Fibroblast of peridontal ligament (primary cell): Measurements from ENCODE around the gene RTN4R.
"Not testable (repeated sequence)": the region's sequence is repeated elsewhere in the genome, so short reads cannot be mapped to it uniquely, and the experiment has no call there.

Source experiments
- DNase-seq: peaks from one replicate; pipeline ENCODE4 v3.0.0-alpha.2; 2010; ENCODE audit errors: extremely low read depth

RTN4R gene

DNA sequence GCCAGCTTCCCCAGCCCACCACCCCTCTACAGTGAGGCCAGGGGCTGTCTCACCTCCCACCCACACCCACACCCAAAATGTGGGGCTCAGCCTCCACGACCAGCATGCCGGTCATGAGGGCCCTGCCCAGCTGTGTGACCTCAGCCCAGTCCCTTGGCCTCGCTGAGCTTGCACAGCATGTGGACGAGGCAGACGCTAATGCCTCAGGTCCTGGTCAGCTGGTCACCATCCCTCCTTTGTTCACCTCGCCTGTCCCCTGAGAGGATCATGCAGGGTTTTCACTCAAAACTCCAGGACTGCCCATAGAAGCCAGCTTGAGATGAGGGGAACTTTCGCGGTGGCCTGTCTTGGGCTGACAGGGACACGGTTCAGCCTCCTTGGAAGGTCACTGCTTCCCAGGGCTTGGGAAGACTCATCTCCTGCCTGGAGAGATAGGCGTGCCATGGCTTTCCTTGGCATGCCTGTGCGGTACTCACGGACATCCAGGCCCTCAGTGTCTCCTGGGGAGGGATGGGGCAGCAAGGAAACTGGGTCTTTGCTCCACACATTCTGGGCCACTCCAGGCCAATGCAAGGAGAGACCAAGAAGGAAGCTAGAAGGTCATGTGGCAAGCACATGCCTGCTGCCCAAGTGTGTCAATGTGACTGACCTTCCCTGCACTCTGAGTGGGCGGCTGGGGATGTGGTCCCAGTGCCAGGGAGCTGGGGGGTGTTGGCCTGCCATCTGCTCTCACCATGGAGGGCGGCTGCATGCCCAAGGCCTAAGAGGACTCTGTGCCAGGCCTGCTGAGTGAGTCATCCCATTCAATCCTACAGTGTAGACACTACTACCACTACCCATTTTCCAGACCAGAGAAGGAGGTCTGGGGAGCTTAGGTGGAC, 3.2 kb upstream of the RTN4R start:
- DNase-seq, result no peak

GRCh38 chr22:20270190-20271113, 2.3 kb upstream of the RTN4R start:
- DNase-seq, result not testable (repeated sequence)

DNA sequence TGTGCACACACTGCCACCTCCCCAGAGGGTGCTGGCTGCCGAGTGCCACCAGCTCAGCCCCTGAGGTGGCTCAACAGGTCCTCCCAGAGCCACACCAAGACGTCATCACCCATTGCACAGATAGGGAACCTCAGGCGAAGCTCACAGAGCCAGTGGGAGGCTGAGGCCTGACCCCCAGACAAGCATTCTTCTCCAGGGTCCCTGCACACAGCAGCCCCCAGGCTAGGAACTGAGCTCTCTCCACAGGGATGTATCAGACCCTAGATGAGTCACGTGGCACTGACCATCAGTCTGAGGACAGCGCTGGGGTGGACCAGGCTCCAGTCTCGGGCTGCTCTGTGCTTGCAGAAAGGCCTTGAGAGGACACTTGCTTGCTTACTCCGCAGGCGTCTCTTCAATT, 1.6 kb upstream of the RTN4R start:
- DNase-seq, result not testable (repeated sequence)

GRCh38 chr22:20269201-20269600, 1.1 kb upstream of the RTN4R start:
- DNase-seq, result not testable (repeated sequence)

DNA sequence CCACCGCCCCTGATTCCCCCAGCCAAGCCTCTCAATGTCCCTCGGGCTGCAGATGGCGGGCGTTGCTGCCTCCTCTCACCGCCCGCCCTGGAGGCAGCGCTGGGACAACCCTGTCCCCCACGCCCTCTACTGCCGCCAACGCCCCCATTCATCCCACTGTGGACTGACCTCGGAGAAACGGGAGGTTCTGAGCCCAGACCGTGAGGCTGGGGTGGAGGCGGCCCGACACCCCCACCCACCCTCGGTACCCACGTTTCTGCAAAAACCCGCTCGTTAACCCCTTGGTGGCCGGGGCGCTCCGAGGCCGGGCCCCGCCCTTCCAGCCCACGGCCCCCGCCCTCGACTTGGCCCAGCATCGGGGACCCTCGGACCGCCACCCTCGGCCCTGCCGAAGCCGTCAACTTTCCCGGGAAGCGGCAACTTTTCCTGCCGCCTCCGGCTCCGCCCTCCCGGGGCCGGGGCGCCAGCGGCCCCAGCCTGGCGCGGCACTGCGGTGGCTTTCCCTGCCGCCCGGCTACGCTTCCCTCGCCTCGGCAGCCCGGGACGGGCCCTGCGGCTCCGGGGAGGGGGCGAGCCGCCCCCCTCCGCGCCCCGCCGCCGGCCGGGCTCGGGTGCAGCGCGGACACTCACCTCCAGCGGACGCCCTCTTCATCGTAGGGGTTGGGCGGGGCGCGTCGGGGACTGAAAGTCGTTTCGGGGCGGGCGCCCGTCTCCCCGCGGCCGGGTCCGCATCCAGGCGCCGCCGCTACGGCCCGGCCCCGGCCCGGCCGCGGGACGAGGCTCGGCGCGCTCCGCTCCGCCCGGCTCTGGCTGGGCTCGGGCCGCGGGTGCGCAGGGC, 458 bp downstream of the RTN4R start:
- DNase-seq, result no peak

GRCh38 chr22:20266667-20267440, 1.3 kb downstream of the RTN4R start:
- not testable (repeated sequence) for DNase-seq

- DNase-seq, result not testable (repeated sequence)
Observed at GRCh38 chr22:20265772-20266666, 2.1 kb downstream of the RTN4R start.

GRCh38 chr22:20264614-20265452, 3.3 kb downstream of the RTN4R start:
- no peak for DNase-seq

DNA sequence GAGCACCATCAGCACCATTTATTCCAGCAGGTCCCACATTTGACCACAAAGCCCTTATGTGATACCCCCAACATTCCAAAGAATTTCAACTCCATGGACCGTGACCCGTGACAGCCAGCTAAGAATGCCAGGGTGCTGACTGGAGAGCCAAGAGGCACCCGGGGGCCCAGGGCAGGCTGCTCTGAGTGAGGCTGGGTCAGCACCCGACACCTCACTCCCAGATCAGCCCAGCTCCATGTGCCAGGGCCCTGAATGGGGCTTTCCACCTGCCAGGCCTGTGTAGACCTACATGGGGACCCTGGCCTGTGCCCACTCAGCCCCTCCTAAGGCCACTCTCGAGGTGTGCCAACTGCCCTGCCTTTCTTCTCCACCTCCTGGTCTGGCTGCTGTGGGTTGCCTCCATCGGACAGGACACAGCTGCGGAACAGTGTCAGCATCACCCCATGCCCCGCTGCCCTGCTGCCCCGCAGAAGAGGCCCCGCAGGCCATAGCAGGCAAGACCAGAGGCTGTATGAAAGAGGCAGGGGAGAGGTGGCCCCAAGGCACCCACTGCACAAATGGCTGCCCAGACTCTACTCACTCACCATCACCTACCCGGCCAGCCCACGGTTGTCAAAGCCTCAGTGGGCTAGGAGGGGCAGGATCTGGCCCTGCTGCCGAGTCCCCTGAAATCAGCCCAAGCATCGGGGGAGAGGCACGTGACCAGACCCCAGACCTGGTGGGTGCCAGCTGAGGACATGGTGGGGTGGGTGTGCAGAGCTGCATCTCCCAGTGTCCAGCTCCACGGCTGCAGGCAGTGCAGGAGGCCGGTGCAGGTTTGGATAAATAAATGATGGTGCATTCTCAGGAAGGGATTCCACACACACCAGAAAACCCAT, 4.5 kb downstream of the RTN4R start:
- not testable (repeated sequence) for DNase-seq

- DNase-seq, result no peak
Observed at GRCh38 chr22:20262582-20263147, 5.5 kb downstream of the RTN4R start.

DNA sequence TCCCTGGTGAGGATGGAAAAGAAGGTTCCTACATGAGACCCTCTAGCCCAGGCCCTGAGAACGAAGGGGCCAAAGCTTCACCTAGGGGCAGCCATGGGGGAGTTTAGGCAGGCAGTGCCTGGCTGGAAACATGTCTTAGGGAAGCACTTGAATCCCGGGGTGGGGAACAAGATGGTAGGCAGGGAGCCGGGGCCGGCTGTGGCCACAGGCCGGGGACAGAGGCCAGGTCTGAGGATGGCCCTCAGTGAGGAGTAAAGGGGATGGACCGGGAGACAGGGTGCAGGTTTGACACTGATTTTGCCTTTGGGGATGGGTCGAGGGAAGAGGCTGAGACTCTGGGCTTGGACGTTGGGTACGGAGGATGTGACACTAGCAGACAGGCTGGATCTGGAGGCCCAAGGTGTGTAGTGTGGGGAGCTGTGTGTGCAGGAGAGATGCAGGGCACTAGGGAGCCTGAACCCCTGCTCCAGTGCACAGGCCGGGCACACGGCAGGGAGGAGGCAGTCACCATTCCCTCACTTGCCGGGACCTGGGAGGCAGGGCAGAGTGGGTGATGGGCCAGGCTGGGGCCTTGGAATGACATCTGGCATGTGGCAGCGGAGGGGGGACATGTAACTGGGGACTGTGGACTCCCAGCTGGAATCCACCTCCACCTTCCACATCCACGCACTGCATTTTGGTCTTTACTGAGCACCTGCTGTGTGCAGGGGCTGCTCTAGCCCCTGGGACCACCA, 6.1 kb downstream of the RTN4R start:
- no peak for DNase-seq

DNA sequence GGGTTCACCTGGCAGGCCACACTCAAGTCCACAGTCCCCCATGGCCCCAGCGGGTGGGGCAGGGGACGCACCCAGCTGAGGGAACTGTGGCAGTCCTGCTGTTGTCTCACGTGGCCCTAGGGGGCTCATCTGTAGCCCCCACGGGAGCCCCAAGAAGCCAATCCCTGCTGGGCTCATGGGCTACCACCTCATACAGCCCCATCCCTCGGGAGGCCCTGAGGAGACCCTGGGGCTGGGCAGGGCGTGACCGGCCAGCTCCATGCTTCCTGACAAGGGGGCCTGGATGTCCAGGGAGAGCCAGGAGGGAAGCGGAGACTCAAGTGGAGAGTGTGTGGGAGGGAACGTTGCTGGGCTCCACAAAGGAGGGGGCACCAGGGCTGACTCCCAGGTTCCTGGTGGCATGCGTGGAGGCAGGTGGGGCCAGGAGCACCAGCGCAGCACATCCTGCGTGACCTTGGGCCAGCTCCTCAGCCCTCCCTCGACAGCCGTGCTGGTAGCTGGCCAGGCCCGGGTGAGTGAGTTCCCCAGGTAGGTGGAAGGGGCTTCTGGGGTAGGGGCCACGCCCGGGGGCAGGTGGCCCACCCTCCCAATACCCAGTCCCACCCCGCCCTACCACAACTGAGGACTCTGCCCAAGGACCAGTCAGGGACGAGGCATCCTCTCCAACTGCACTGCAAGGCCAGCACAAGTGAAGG, 7.9 kb downstream of the RTN4R start:
- no peak for DNase-seq

DNA sequence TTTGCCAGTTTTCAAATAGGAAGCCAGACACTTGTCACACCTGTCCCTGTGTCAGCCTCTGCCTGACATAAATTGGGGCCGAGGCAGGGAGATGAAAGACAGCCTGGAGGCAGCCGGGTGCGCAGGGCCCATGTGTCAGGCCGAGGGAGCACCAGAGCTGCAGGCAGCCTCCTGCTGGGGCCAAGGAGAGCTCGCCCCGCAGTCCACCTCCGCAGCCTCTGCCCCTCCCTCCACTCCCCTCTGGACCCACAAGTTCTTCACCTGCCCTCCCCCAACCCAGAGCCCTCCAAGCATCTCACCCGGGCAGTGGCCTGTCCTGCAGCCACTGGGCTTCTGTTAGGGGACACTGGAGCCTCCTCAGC, 8.8 kb downstream of the RTN4R start:
- DNase-seq, result no peak

DNA sequence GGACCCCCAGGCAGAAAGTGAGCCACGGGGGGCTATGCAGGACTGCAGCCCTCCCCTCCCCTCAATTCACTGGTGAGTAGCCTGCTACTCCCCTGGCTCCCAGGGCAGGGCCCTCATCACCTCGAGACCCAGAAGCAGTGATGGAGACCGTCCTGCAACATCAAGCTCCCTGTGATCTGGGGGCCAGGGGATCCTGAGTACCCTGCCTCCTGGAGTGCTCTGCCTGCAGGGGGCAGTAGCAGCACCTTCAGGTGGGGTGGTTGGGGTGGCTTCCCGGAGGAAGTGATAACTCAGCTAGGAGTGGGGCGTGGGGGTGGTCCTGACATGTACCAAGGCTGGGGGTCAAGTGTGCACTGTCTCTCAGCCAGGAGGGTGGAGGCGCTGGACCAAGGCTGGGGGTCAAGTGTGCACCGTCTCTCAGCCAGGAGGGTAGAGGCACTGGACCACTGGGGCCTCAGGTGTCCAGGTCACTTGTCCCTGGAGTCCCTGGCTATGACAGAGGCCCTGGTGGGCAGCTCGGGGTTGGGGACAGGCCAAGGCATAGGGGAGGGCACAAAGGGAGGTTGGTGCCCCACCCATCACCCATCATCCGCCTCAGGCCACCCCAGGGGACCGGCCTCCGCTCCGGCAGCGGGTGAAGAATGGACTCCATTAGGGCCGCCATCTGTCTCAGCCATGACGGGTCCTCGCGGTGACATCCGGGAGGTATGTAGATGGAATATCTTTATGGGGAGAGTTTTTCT, 9.4 kb downstream of the RTN4R start:
- no peak for DNase-seq

GRCh38 chr22:20258021-20258299, 10.2 kb downstream of the RTN4R start:
- no peak for DNase-seq
